Stimulated activated CD4-positive, alpha-beta T cell treated with anti-CD3 and anti-CD28 coated beads, TNF-alpha, amount 100 ng/mL, for 48 hours (primary cell): ENCODE results near the gene DOK7.
A peak's percentile ranks its signal among the peaks of the same experiment; 100 is the strongest.

ENCODE experiments used
- DNase-seq, 3 donors: peaks; one replicate each; pipeline ENCODE4 v3.0.0-alpha.2; 2020; ENCODE audit warnings: low read depth in 3 of 3

DOK7 gene

DNA sequence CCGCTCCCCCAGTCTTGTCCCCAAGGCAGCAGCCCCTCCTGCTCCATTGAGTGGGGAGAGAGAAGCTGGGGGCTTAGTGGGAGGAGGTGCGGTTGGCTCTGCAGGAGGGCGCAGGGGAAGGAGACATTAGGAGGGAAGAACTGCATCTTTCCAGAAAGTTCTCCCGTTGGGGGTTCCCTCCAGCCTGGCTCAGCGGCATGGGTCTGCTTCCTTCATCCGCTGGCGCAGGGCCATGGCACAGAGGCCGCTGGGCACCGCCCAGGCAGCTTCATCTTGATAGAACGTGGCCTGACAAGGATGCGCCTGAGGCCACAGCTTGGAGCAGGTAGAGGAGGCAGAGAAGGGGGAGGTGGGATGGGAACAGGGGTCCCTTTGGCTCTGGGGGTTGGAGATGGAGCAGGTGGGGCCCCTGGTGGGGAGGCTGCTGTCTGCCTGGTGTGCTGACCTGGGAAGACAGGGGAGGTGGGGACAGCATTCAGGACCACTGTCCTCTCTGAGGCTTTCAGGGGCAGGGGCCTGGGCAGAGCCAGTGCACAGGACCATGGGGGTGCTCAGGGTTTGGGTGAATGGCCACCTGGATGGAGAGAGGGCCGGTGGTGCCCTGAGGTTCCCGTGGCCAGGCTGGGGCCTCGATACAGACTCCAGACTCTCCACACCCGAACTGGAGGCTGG, 12.1 kb downstream of the DOK7 start:
- DNase-seq, result no peak

DNA sequence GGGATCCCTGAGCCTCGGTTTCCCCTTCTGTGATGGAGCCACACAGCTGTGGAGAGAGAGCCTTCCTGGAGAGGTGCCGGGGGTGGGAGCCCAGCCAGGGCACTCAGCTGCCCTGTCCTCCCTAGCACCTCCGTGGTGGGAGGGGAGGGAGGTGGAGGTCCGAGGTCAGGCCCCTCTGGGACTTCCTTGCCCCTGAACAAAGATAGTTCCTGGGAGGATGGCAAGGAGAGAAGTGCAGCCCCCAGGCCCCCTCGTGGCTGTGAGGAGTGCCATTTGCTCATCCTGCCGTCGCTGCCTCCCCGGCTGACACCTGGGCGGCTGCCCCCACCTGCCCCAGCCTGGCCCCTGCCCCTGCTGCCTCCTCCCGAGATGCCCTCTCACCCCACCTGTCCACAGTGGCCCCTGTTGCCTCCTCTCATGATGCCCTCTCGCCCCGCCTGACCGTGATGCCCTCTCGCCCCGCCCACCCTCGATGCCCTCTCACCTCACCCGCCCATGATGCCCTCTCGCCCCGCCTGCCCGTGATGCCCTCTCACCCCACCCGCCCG, 12.7 kb downstream of the DOK7 start:
- no peak for DNase-seq

DNA sequence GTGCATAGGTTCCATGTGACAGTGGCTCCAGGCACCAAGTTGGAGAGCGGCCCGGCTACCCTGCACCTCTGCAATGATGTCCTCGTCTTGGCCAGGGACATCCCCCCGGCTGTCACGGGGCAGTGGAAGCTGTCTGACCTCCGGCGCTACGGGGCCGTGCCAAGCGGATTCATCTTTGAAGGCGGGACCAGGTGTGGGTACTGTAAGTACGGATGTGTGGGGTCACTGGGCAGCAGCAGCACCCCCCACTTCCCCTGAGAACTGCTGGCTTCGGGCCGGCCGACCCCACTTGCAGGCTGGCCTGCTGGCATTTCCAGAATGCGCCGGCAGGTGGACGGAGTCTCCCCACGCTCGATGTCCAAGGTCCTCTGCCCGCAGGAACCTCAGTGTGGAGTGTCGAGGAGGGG, 13.2 kb downstream of the DOK7 start:
- no peak for DNase-seq

DNA sequence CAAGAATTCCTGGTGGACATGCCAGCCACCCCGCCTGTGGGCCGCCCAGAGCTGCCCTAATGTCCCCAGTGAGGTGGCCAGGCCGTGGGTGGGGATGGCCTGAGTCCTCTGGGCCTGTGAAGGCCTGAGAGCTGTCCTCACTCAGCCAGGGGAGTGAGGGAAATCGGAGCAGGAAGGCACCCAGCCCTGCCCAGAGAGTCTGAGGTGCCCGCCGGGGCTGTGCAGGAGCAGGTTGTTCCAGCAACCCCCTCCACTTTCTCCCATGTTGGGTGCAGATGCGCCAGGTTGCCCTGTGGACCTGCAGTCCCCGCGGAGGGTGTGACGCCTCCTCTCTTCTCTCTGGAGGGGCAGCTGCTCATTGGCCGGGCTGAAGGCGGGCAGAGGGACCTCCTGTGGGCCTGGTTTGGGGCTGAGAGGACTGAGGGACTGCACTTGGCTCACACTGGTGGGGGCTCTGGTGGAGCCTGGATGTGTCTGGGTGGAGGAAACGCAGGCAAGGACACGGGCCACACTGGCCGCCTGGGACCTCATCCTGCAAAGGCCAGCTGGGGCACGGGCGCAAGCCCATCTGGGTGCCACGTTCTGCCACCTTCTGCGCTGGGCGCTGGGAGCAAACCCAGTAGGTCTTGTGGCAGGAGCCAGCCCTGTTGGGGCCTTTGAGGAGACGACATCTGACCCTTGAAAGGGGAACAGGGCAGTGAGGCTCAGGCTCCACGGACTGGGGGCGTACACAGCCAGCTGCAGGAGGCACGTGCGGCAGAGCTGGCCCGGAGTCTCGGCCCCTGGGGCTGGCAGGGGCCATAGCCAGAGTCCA, 14.0 kb downstream of the DOK7 start:
- no peak for DNase-seq

DNA sequence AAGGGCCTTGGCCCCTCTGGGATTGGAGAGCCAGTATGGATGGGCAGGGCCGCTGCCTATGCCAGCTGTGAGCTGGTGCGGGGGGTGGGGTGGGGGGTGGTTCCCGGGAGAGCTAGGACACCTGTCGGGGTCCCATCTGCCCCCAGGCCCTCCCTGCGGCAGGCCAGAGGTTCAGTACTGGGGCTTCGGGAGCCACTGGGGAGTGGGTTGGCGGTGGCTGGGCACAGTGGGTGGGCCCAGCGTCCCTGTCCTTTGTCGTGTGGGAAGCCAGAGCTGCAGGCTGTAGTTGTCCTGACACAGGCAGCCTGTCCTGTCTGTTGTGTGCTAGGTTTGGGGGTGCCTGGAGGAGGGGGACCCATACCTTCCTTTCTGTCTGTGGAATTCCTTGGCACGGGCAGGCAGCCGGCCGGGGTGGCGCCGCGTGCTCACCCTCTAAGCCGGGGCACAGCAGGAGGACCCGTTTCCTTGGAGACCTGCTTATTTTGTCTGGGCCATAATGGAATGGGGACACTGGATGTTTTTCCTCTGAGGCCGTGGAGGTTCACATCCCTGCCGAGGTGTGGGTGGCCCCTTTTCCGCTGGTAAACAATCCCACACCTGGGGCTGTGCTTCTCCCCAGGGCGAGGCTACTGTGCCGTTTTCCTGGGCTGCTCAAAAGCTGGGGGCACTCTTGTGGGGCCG, 14.8 kb downstream of the DOK7 start:
- no peak for DNase-seq

DNA sequence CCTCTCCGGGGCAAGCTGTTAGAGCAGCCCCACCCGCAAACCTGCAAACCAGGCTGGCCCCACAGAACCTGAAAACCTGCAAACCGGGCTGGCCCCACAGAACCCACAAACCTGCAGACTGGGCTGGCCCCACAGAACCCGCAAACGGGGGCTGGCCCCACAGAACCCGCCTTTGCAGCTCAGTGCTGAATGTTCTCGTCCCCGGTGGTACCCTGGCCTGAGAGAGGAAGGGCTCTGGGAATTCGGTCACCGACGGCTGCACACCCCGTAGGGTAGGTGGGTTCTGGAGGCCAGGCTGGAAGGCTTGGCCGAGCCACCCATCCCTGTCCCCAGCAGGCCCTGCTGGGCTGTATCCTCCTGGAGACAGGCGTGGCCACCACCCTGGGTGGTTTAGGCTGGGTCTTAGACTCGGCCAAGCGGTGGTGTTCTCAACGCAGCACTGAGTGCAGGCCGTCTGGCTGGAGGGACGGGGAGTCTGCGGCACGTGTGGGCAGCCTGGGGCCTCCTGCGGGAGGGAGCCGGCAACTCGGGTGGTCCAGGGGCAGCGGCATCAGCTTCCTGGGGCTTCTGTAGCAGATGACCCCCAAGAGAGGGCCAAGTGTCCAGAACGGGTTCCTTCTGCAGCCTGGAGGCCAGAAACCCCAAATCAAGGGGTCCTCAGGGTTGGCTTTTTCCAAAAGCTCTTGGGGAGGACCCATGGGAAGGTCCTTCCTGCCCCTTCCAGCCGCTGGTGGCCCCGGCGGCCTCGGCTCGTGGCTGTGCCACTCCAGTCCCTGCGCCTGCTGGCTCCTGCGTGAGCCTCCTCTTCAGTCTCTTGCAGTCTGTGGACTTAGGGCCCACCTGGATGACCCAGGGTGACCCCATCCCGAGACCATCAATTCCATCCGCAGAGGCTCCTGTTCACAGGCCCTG, 15.6 kb downstream of the DOK7 start:
- DNase-seq, result no peak

DNA sequence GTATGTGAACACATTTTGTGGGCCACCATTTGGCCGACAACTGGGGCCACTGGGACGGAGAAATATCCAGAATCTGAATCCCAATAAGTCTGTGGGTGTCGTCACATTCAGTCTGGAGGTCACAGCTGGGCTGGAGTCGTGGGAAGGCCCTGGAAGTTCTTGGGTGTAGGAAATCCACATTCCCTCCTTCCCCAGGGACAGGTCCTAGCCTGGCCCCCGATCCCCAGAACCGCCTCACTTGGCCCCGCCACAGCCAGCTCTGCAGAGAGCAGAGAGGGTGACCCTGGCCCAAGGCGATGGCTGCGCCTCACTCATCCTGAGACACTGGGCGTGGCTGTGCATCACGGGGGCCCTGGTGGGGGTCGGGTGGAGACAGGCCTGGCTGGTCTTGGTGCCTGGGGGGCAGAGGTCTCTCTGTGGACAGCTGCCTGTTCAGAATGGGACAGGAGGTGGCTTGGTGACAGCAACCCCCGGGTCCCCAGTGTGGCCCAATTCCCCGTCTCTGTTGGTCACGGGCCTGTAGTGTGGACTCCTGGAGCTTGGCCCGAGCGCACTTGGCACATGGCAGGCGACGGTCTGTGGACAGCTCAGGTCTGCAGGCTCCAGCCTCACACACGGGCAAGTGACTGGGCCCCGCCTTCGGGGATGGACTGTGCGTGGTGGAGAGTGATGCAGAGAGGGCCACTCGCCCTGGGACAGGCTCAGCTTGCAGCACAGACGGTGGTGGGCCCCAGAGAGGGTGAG, 16.4 kb downstream of the DOK7 start:
- no peak for DNase-seq

DNA sequence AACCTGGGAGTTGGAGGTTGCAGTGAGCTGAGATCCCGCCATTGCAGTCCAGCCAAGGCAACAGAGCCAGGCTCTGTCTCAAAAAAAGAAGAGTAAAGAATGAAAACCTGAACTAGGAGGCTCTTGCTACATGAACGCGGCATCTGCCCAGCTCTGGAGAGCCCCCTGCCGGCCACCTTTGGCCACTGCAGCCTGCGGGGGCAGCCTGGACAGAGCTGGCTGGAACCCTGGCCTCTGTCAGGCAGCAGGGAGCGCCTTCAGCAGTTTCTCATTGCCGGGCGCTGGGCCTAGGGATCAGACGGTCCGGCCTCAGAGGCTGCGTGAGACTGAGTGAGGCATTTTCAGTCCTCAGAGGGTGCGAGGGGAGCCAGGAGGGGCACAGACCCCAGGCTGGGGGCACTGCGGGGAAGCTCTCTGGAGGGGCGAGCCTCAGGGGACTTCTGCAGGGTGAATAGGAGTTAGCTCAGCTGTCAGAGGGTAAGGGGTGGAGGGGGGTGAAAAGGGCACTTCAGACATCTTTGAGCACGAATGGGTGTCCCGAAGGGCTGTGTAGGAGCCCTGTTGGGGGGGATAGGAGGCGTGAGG, 17.5 kb downstream of the DOK7 start:
- peak; percentile 57 to 71 (median 69) for DNase-seq

DNA sequence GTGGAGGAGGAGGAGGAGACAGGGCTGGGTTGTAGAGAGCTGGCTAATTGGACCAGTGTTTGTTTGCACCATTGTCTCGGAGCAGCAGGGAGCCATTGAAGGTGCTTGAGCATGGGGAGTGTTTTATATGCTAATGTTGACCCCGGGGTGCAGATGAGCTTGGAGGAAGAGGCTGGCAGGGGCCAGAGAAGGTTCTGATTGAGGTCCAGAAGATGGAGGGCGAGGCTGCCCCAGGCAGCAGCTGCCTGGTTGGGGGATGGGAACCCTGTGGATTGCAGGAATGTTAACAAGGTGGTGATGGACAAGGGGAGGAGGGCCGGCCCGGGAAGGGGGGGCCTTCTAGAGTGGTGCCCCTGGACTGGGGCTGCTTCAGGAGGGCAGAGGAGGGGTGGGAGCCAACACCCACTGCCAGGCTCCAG, 18.0 kb downstream of the DOK7 start:
- DNase-seq, result no peak

DNA sequence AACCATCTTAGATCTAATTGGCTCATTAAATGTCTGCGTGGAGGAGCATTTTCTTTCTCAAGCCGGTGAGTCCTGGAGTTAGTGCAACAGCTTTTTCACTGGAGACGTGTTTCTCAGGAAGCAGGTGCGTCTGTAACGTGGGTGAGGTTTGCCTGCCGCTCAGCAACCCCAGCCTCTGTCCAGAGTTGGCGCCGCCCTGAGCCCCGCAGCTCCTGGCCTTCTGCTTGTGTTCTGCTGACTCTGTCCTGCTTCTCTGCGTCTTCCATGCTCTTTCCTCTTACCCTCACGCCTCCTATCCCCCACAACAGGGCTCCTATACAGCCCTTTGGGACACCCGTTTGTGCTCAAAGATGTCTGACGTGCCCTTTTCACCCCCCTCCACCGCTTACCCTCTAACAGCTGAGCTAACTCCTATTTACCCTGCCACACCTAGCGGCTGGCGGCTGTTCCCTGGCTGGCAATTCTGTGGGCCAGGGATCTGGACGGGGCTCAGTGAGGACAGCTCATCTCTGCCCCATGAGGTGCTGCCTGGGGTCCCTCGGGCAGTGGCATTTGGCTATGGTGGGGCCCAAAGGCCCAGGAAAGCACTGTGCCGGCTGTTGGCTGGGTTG, 18.8 kb downstream of the DOK7 start:
- no peak for DNase-seq

DNA sequence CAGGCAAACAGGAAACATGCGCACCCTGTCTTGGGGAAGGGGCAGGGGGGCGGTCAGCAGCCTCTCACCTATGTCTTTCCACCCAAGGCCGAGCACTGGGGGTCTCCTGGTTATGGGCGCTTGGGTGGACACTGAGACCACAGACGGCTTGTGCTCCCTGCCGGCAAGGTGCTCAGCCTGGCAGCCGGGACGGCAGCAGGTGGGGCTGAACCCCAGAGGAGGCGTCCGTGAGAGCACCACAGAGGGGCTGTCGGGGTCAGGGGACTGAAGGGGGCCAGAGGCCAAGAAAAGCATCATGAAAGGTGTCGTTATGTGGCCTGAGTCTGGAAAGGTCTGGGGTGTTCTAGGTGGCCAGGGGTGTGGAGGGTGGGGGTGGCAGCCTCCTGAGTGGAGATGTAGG, 19.6 kb downstream of the DOK7 start:
- DNase-seq, result no peak

DNA sequence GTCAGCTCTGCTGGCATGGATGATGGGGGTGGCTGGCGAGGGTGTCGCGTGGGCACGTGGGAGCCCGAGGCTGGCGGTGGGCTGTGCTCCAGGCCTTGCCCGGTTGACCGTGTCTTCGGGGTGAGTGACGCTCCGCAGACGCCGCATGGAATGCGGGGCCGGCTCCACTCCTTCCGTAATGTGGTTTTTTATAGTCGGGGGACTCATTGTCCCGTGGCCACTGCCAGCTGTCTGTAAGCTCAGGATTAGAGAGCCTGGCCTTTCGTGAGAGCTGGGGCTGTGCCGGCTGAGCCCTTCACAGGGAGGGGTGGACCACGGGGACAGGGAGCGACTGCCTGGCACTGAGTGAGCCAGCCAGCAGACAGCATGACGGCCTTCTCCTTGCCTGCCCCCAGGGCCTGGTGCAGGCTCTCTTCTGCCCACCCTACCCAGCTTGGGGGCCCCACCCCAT, 20.4 kb downstream of the DOK7 start:
- no peak for DNase-seq

DNA sequence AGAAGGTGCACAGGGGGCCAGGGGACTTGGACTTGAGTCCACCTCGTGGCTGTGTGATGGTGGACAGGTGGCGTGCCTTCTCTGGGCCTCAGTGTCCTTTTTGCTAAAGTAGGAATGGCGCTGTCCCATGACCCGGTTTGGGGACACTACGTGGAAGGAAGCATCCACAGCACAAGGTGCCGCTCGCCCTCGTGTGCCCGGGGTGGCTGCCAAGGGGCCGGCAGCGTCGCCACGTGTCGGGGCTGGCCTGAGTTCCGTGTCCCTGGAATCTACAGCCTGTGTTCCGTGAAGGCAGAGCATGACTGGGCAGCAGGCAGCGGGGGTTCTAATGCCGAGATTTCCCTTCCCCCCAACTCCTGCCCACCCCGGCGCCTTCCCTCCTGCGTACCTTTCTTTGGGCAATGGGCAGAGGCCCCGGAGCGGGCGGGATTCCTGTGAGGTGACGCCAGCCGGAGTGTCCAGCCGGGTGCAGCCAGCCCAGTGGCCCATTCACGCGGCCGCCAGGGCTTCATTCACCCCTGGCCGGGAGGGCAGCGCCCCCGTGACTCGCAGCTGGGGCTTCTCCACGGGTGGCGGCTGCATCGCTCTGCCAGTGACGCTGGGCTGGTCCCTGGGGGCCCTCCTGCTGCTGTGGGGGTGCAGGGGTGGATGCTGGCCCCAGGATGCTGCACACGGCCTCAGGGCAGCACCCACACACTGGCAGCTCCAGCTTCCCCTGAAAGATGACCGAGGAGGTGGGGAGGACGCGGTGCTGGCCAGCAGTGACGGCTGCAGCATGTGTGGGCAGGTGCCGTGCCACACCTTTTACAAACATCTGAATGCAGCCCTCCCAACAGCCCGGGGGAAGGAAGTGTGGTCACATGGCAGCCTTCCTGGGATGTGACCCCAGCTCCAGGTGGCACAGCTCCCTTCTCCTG, 21.2 kb downstream of the DOK7 start:
- DNase-seq, result no peak

DNA sequence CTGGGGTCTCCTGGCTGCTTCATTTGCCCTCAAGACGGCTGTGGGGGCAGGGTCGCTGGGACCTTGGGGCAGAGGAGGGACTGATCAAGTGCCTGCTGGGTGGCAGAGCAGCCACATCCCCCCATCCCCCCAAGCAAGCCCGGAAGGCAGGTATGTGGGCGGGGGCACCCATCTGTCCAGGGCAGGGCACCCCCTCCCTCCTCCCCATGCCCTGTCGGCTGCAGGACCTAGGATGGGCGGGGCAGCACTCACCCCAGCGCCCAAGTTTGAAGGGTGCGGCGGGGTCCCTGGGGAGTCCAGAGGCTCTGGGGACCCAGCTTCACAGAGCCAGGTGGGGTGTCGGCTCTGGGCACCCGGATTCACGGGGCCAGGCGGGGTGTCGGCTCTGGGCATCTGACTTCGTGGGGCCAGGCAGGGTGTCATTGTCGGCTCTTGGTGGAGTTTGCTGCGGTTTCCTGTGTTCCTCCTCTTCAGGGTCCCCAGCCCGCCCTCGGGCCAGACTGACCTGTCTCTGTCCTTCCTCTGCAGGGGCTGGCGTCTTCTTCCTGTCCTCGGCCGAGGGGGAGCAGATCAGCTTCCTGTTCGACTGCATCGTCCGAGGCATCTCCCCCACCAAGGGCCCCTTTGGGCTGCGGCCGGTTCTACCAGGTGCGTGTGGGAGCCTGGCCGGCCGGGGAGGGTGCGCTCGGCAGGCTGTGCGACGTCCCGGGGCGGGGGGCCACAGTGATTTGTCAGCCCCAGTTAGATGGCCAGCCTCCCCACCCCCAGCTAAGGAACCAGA, 22.1 kb downstream of the DOK7 start:
- no peak for DNase-seq

DNA sequence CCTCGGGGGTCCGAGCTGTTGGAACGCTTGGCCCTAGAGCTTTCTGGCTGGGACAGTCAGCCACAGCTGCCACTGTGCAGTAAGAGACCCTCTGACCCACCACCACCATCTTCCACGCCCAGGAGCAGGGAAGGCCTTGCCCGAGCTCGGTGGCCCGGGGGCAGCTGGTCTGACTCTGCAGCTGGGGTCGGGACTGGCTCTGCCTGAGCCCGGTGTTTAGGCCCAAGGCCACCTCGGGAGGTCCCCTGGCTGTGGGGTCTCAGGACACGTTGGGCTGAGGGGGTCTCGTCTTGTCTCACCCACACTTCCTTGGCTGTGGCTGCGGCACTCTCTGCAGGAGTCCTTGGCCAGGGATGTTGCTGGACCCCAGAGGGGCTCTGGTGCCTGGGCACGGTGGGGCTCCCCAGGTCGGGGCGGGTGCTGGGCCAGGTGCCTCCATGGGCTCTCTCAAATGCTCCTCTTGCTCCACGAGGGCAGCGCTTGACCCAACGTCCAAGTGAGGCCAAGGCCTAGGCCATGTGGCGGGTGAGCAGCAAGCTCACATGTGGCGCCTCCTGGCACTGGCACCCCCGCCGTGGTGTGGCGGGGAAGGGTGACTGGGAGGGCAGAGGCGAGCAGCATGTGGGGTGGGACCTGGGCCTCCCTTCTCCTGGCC, 22.9 kb downstream of the DOK7 start:
- no peak for DNase-seq

DNA sequence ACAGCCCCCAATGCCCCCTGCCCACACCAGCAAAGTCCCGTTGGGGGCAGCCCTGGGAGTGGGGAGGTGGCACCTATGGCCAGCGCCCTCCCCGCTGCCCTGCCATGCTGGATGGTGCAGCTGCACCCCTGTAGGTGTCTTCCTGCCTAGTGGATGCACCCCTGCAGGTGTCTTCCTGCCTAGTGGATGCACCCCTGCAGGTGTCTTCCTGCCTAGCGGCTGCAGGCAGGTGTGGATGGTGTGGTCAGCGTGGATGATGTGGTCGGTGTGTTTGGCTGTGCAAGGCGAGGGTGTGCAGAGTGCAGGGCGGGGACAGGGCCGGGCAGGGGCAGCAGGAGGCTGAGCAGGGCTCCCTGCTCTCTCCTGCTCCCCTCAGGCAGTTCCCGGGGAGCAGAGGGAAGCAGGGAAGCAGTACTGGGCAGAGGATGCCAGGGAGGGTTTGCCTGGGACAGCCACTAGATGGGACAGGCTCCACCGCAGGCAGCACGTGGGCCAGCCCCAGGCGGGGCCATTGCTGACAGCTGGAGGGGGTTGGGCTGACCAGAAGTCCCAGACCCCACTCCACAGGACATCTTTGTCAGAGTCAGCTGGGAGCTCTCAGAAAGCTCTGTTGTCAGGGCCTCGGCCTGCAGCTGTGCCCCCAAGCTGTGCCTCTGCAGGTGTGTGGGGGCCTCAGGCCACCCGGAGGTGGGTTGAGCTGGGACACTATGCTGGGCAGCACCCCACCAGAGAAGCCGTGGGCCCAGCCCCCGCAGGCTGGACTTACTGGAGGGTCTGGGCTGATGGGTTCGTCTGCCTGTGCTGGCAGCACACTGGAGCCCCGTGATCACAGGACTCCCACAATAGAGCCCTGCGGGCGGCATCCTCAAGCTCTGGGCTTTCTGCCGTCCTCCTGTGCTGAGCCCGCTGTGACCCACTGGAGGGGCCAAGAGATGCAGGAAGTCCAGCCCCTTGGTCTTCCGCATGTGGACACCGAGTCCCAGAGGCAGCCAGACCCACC, 23.7 kb downstream of the DOK7 start:
- no peak for DNase-seq
